DLD1 (cell line): ENCODE measurements around the gene C17orf58.
"Not testable (repeated sequence)": the region's sequence is repeated elsewhere in the genome, so short reads cannot be mapped to it uniquely, and the experiment has no call there.

Experiments
- in situ Hi-C: cut with HindIII; loops from 2 replicates; pipeline ENCODE4 v1.10.0; 2017; ENCODE audit warnings: low sequenced_read_pairs

C17orf58 gene

GRCh38 chr17:68004201-68004600 is 7.9 kb upstream of the C17orf58 start:
- in situ Hi-C loops, result no loop called here

GRCh38 chr17:67999291-67999911 is 3.1 kb upstream of the C17orf58 start:
- in situ Hi-C loops, result no loop called here

DNA sequence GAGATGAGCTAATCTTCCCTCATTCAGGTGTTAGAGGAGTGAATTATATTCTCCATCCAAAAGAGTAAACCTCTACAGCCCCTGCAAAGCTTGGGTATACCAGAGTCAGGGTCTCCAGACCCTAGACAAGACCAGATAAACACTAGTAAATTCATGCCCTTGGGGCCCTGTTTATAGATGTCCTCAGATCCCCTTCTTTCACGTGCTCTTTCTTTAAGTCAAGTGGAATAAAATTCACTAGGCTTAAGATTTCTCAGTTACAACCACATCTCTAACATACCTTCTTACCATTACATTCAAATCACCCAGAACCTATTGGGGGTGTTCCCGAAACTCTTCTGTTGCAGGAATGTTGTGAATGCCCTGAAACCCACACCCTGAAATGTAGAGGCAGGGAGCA is 2.2 kb upstream of the C17orf58 start:
- in situ Hi-C loops, result no loop called here

GRCh38 chr17:67995570-67996263 is 552 bp downstream of the C17orf58 start:
- in situ Hi-C loops, result no loop called here

DNA sequence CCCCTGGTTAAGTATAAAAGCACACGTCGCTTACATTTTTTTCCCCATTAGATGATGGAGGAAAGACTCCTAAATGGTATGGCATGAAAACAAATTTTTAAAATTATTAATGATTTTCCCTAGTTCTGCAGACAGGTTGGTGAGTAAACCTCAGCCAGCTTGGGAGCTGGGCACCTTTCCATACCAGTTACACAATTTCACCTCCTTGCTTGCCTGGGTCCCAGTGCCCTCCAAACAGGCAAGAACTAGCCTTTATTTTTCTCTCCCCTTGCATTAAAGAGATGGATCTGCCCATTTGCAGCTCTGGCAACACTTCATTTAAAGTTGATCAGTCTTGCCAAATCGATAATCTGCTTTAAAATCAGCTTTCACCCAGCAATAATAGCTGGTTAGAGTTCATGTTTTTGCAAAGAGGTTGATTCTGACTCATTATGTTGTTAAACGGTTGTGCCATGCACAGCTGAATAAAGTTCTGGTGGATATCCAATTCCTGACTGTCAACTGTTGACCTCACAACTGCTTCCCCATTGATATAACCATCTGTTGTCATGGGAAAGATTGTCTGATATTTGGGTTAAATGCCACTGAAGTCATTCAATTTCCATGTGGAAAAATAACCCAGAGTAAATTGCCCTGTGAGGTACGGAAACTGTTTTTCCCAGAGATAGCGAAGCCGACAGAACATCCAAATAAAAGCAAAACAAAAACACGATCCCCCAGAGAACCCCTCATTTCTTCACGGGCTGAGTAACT is 1.3 kb downstream of the C17orf58 start:
- in situ Hi-C loops, result no loop called here

DNA sequence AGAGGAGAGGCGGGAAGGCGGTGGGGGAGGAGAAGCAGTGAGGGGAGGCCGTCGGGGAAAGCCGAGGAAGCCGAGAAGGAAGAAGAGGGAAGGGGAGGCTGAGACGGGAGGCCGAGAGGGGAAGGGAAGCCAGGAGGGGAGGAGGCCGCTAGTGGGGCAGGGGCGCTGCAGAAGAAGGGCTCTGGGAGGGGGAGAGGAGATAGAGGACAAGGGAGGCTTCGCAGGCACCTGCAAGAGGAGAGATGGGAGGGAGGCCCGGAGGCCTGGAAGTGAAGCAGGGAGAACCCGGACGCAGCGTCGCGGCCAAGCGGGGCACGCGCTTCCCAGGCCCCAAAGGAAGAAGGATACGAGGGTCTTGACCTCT is 2.3 kb downstream of the C17orf58 start:
- in situ Hi-C loops, result no loop called here

DNA sequence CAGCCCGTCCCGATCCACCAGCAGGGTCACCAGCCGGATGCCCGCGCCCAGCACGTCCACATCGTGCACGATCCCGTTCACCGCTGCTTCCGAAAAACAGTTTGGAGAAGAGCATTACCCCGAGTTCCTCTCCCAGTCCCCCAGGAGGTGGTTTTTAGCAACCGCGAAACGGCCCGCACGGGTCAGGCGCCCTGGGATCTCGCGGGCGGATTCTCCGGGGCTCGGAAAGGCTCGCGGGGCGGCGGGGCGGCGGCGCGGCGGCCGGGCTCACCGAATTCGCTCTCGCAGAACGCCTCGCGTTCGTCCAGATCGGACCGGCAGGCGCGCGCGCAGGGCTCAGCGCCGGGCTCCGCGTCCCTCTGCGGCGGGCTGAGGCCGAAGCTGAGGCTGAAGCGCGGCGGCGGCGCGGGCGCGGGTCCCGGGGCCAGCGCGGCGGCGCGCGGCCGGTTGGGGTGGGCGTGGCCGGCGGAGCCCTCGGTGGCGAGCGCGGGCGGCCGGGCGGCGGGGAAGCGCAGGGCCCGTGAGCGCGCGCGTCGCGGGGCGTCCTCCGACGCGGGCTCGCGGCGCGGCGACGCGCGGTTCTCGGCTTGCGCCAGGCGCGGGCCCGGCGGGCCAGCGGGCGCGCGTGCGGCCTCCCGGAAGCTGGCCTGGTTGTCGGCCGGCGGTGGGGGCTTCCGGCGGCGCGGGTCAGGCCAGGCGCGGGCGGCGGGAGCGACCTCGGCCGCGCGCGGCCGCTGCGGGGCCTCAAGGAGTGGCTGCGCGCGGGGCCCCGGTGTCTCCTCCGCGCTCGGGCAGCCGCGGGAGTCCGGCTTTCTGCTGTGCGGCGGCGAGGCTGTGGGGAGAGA is 2.9 kb downstream of the C17orf58 start:
- in situ Hi-C loops, result no loop called here

DNA sequence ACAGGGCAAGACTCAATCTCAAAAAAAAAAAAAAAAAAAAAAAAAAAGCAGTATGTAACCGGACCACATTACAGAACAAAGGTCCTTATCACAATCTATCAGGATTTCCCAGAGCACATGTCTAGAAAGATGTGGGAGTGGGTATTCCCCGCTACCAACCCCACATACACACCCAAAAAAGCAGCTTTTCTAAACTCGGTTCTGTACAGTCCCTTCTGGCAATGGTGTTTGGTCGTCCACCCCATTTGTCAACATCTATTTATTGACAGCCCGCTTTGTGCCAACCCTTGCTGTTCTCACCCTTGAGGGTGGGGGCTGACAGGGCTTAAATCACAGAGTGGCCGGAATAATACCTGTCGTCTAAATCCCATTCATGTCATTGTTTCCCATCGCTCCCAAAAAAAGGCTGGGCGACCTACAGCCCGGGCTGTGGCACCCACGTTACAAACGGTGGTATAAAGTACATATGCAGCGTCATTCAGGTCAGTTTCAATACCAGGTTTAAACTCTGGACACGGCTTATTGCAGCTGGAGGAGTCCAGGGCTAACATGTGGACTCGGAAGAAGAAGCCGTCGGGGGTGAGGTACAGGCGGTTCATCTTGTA is 3.6 kb downstream of the C17orf58 start:
- in situ Hi-C loops, result no loop called here

DNA sequence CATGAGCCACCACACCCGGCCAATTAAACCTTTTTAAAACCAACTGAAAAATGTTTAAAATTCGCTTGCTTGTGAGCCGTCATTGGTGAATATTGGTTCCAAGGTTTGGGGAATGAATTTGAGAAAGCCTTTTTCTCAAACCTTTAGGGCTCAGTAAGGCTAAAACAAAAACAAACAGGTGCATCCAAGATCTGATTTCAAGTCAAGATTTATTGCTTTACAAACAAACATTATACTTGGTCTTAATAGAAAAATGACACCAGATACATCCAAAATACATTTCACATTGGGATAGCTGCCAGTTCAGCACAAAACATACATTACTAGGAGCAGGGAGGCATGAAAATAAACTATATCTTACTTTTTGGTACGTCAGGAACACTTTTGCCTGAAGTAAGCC is 5.4 kb downstream of the C17orf58 start:
- in situ Hi-C loops, result no loop called here

DNA sequence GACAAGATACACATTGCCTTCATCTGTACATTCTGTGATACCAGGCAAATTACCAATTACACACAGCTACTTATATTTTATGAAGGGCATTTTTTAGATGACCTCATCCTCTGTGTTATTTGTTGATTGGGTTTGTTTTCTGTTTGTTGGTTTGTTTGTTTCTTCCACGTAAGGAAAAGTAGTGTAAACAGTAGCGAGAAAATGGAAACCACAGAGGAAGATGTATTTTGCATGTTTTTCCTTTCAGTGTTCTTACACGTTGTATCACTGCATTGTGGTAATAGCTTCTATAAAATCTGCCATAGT is 12.9 kb downstream of the C17orf58 start:
- in situ Hi-C loops, result no loop called here

DNA sequence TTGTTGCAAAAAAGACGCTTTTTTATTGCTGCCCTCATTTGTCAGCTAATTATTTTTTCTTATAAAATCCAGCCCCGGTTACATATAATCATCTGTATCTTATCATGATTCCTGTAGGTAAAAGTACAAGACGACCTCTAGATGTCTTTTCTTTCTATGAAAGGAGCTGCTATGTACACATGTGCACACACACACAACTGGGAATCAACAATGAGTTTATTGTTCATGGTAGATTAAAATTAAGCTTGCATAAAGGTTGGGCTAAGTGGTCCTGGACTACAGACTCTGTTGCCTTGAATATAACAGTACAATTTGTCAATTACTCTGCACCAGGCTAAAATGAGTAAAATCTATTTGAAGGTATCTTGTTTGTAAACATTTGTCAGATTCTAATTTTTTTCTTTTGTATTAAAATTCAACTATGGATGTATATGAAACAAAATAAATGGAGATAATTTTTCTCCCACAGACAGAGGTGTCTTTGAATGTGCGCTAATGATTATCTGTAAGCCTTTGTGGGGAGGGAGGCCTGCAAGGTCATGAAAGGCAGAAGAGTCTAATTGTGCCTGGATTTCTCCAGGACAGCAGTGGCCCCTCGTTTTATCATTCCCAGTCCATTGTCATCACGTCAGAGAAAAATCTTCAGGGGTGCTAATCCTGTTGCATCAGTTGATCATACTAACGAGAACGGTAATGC is 13.4 kb downstream of the C17orf58 start:
- in situ Hi-C loops, result no loop called here

- in situ Hi-C loops, result no loop called here
These were observed 14.1 kb downstream of the C17orf58 start for GRCh38 chr17:67982034-67982640.

GRCh38 chr17:67980883-67981282 is 15.4 kb downstream of the C17orf58 start:
- in situ Hi-C loops, result not testable (repeated sequence)

- in situ Hi-C loops, result no loop called here
These were observed 15.8 kb downstream of the C17orf58 start for GRCh38 chr17:67980456-67980855.

DNA sequence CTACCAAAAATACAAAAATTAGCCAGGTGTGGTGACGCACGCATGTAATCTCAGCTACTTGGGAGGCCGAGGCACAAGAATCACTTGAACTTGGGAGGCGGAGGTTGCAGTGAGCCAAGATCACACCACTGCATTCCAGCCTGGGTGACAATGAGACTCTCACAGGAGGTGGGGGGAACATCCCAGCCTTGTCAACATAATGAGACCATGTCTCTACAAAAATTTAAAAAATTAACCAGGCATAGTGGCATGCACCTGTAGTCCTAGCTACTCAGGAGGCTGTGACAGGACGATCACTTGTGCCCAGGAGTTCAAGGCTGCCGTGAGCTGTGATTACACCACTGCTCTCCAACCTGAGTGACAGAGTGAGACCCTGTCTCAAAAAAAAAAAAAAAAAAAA is 20.0 kb downstream of the C17orf58 start:
- in situ Hi-C loops, result not testable (repeated sequence)

DNA sequence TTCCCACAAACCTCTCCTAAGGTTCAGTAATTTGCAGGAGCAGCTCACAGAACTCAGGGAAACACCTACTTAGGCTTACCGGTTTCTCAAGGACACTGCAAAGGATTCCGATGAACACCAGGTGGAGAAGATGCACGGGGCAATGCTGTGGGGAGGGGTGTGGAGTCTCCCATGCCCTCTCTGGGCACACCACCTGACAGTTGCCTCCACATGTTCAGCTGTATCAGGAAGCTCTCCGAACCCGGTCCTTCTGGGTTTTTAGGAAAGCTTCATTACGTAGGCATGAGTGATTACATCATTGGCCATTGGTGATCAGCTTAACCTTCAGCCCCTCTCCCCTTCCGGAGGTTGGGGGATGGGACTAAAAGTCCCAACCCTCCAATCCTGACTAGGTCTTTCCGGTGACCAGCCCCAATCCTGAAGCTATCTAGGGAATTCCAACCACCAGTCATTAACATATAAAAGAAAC is 21.6 kb downstream of the C17orf58 start:
- in situ Hi-C loops, result no loop called here

- in situ Hi-C loops, result no loop called here
These were observed 22.1 kb downstream of the C17orf58 start for GRCh38 chr17:67974185-67974584.

DNA sequence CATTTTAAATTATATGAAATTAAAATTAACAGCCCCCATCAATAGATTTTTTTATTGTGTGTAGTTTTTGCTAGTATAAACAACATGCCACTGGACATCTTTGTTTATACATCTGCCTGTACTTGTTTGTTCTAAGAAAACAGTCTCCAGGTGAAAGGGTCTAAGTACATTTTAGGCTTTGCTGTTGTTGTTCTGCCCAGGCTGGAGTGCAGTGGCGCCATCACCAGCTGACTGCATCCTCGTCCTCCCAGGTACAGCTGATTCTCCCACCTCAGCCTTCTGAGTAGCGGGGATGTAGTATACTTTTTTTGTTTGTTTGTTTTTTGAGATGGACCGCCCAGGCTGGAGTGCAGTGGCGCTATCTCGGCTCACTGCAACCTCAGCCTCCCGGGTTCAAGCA is 25.5 kb downstream of the C17orf58 start:
- in situ Hi-C loops, result no loop called here

DNA sequence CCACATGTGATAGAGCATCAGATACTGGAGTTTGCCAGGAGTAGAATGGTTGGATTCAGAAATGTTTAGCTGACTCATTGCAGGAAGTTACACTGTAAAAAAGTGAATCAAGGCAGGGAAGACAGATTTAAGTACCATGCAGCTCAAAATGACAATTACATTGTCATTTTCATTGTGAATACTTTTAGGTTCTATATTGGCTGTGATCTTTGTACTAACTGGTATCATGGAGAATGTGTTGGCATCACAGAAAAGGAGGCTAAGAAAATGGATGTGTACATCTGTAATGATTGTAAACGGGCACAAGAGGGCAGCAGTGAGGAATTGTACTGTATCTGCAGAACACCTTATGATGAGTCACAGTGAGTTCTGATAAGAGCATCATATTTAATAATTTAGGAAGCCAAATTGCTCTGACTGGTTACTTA is 33.1 kb downstream of the C17orf58 start:
- in situ Hi-C loops, result not testable (repeated sequence)

- in situ Hi-C loops, result not testable (repeated sequence)
These were observed 34.1 kb downstream of the C17orf58 start for GRCh38 chr17:67962156-67962555.
